CD4-positive, alpha-beta memory T cell (primary cell): ENCODE measurements around the gene PTPN4. TPM values are rescaled to one million over a fixed set of nuclear protein-coding genes. Genes with fewer than 3 reads are reported as not detected.
"Not testable (repeated sequence)": the region's sequence is repeated elsewhere in the genome, so short reads cannot be mapped to it uniquely, and the experiment has no call there.

ENCODE experiments used
- CTCF ChIA-PET: fragments of 350-600 bp; sonication (Branson Sonifier 250); formaldehyde crosslinking; loops from one replicate; lab custom pipeline; 2021; ENCODE audit warnings: inconsistent platforms; ENCODE audit not compliant: partially characterized antibody; lab: Charles Lee
- POLR2A ChIA-PET: fragments of 350-600 bp; sonication (Branson Sonifier 250); formaldehyde crosslinking; loops from one replicate; lab custom pipeline; 2021; ENCODE audit not compliant: partially characterized antibody; lab: Charles Lee
- DNase-seq, 5 donors: peaks; one replicate each; pipeline versions ENCODE4 v3.0.0 to v3.0.0-alpha.2; 2020 to 2022; ENCODE audit warnings: mixed read lengths in 1 of 5
- H3K27ac ChIP-seq: one replicate; pipeline ENCODE4 v1.7.0; 2013; ENCODE audit warnings: low read depth, low read length
- H3K27me3 ChIP-seq: 2 replicates; pipeline ENCODE4 v1.7.0; 2013; ENCODE audit warnings: mild to moderate bottlenecking, low read length, moderate library complexity; ENCODE audit not compliant: insufficient read depth
- H3K36me3 ChIP-seq: 2 replicates; pipeline ENCODE4 v1.7.0; 2013; ENCODE audit warnings: mild to moderate bottlenecking, low read length, moderate library complexity; ENCODE audit not compliant: insufficient read depth
- H3K4me1 ChIP-seq: 2 replicates; pipeline ENCODE4 v1.7.0; 2013; ENCODE audit warnings: mild to moderate bottlenecking, low read length, moderate library complexity; ENCODE audit not compliant: insufficient read depth
- H3K4me3 ChIP-seq, 2 donors: one replicate each; pipeline ENCODE4 v1.7.0; 2013; ENCODE audit warnings: low read length in 2 of 2, mild to moderate bottlenecking in 1 of 2
- H3K9me3 ChIP-seq, 2 donors: one replicate each; pipeline ENCODE4 v1.7.0; 2013; ENCODE audit warnings: low read length in 2 of 2, control low read depth in 1 of 2; ENCODE audit not compliant: control insufficient read depth in 1 of 2
- H3K27ac Mint-ChIP-seq, 7 donors: one replicate each; pipeline ENCODE4 v1.8.0; 2020 to 2021; ENCODE audit warnings: mixed read lengths in 7 of 7, mild to moderate bottlenecking in 6 of 7, inconsistent platforms in 3 of 7, moderate library complexity in 3 of 7
- H3K27me3 Mint-ChIP-seq, 2 donors: one replicate each; pipeline ENCODE4 v1.8.0; 2020 to 2021; ENCODE audit warnings: mixed read lengths in 2 of 2
- H3K36me3 Mint-ChIP-seq, 2 donors: one replicate each; pipeline ENCODE4 v1.8.0; 2020 to 2021; ENCODE audit warnings: mixed read lengths in 2 of 2, inconsistent platforms in 1 of 2, mild to moderate bottlenecking in 1 of 2
- H3K4me1 Mint-ChIP-seq, 4 donors: one replicate each; pipeline ENCODE4 v1.8.0; 2020 to 2021; ENCODE audit warnings: mixed read lengths in 4 of 4, mild to moderate bottlenecking in 1 of 4
- H3K4me3 Mint-ChIP-seq, 8 donors: one replicate each; pipeline ENCODE4 v1.8.0; 2020 to 2021; ENCODE audit warnings: mixed read lengths in 8 of 8, mild to moderate bottlenecking in 7 of 8, moderate library complexity in 6 of 8, inconsistent platforms in 3 of 8
- H3K9me3 Mint-ChIP-seq, 8 donors: one replicate each; pipeline ENCODE4 v1.8.0; 2020 to 2021; ENCODE audit warnings: mixed read lengths in 8 of 8, mild to moderate bottlenecking in 5 of 8, inconsistent platforms in 3 of 8, moderate library complexity in 1 of 8
- intact Hi-C: fragments of 100-400 bp; cut with micrococcal nuclease; formaldehyde crosslinking; loops from one replicate; pipeline ENCODE4 v1.15.1; 2023
- polyA plus RNA-seq, 2 donors: library from polyadenylated mRNA; unstranded; fragments of 300-500 nt; fragmentation: Illumina TruSeq; gene quantifications; one replicate each; pipeline ENCODE4 v1.2.3, GENCODE V29; 2021
- total RNA-seq, 2 experiments: library from RNA; stranded (reverse); gene quantifications; one replicate each; pipeline ENCODE4 v1.2.3, GENCODE V29; 2021

Gene PTPN4
- total and polyA plus RNA-seq, 4 experiments from 2014 or later: 83.1 to 137 (median 92.9) TPM

- H3K36me3 ChIP-seq: peaks cover 5% of the 10 kb centered on the region
- H3K27me3 ChIP-seq: no peaks in the 10 kb centered on the region
- H3K4me3 ChIP-seq: no peak overlapping the region
- DNase-seq: no peak
- no peak overlapping the region for H3K4me3 Mint-ChIP-seq
- ChIA-PET POLR2A (no interaction called here), CTCF (interaction anchor here (1.2 to 1.5 kb wide), 2 partner anchors 10 to 193 kb away, joined by 3 to 4 read pairs; no protein-coding TSS in a partner anchor)
- no peaks in the 10 kb centered on the region for H3K4me1 ChIP-seq
- H3K27me3 Mint-ChIP-seq: no peaks in the 10 kb centered on the region
- H3K4me1 Mint-ChIP-seq: peaks cover 0 to 5% (median 3%) of the 10 kb centered on the region in 4 donors
- H3K36me3 Mint-ChIP-seq: peaks cover 1 to 3% of the 10 kb centered on the region in 2 donors
- H3K9me3 ChIP-seq: no peaks in the 10 kb centered on the region
- no peak overlapping the region for H3K27ac ChIP-seq
- intact Hi-C loops: no loop called here
- peaks cover 0 to 2% (median 0%) of the 10 kb centered on the region in 8 donors for H3K9me3 Mint-ChIP-seq
- no peak overlapping the region for H3K27ac Mint-ChIP-seq
These were observed 222.8 kb downstream of the PTPN4 start for GRCh38 chr2:119982506-119982905.

DNA sequence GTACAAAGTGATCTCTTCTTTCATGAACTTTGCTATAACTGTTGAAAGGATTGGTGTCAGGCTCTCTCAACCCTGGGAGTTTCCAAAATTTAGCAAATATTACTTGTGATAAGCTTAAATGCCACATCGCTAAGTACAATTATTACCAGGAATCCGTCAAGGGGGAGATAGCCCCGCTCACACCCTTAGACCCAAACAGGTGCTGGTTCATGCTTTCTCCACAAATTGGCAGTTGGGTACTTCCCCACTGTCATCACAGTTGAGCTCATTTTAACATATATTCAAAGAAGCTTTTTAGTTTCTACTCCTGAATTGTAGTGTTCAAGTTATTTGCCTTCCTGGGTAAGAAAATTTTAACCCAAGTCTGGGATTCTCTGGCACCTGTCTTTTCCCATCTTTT is 223.4 kb downstream of the PTPN4 start:
- H3K4me1 ChIP-seq: no peaks in the 10 kb centered on the region
- no peaks in the 10 kb centered on the region for H3K36me3 ChIP-seq
- H3K27me3 ChIP-seq: no peaks in the 10 kb centered on the region
- DNase-seq: no peak
- Mint-ChIP-seq H3K9me3 (peaks cover 0 to 2% (median 0%) of the 10 kb centered on the region in 8 donors), H3K4me1 (peaks cover 0 to 5% (median 3%) of the 10 kb centered on the region in 4 donors), H3K27me3 (no peaks in the 10 kb centered on the region), H3K4me3 (peak overlapping the region in 1 of 8 donors; percentile 18), H3K27ac (no peak overlapping the region), H3K36me3 (peaks cover 0 to 3% of the 10 kb centered on the region in 2 donors)
- no peak overlapping the region for H3K27ac ChIP-seq
- CTCF ChIA-PET: interaction anchor here (1.2 to 1.5 kb wide), 2 partner anchors 9 to 193 kb away, joined by 3 to 4 read pairs; no protein-coding TSS in a partner anchor
- intact Hi-C loops: no loop called here
- no peaks in the 10 kb centered on the region for H3K9me3 ChIP-seq
- POLR2A ChIA-PET: interaction anchor here (0.9 kb wide), 1 partner anchor 30 kb away, joined by 3 read pairs; the partner anchor contains the start of gene EPB41L5
- H3K4me3 ChIP-seq: no peak overlapping the region

DNA sequence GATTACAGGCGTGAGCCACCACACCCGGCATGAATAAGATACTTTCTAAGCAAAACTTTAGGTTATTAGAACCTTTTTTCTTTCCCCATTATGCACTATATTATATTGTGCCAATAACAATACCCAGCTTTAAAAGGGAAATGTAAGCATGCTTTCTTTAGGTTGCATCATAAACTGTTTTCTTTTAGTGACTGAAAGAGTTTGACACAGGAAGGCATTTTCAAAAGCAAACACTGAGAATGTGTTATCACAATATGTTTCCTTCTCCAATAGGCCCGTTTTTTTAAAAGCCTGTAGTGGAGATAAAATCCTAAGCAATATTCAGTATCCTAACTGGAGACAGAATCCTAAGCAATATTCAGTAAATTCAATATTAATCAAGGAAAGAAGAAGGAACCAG is 236.4 kb downstream of the PTPN4 start:
- H3K36me3 ChIP-seq: no peaks in the 10 kb centered on the region
- peaks cover 0 to under 1% of the 10 kb centered on the region in 2 donors for H3K27me3 Mint-ChIP-seq
- H3K4me1 Mint-ChIP-seq: no peaks in the 10 kb centered on the region
- no peak overlapping the region for H3K27ac ChIP-seq
- intact Hi-C loops: no loop called here
- H3K4me3 ChIP-seq: no peak overlapping the region
- no peak overlapping the region for H3K4me3 Mint-ChIP-seq
- no peaks in the 10 kb centered on the region for H3K4me1 ChIP-seq
- ChIA-PET POLR2A (no interaction called here), CTCF (interaction anchor here (0.7 kb wide), 1 partner anchor 9 kb away, joined by 3 read pairs; no protein-coding TSS in a partner anchor)
- no peaks in the 10 kb centered on the region for H3K9me3 Mint-ChIP-seq
- H3K9me3 ChIP-seq: no peaks in the 10 kb centered on the region
- no peaks in the 10 kb centered on the region for H3K27me3 ChIP-seq
- no peak overlapping the region for H3K27ac Mint-ChIP-seq
- DNase-seq: no peak
- H3K36me3 Mint-ChIP-seq: no peaks in the 10 kb centered on the region

GRCh38 chr2:119996896-119997891 is 237.5 kb downstream of the PTPN4 start:
- POLR2A ChIA-PET, DNase-seq, H3K36me3 ChIP-seq, CTCF ChIA-PET, H3K27ac ChIP-seq, H3K9me3 ChIP-seq, H3K4me3 Mint-ChIP-seq, H3K27me3 ChIP-seq, H3K27me3 Mint-ChIP-seq, H3K9me3 Mint-ChIP-seq, H3K4me1 Mint-ChIP-seq, H3K4me3 ChIP-seq, H3K36me3 Mint-ChIP-seq, intact Hi-C loops, H3K27ac Mint-ChIP-seq, H3K4me1 ChIP-seq: not testable (repeated sequence)

DNA sequence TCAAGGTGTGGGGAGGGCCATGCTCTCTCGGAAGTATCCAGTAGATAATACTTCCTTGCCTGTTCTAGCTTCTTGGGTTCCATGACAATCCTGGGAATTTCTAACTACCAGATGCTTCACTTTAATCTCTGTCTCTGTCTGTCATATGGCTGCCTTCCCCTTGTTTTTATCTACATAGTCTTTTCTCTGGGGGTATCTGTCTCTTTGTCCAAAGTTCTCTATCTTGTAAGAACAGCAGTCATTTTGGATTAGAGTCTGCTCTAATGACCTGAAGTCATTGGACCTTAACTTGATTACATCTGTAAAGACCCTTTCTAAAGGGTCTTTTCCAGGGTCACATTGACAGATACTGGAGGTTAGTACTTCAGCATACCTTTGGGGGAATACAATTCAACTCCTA is 241.7 kb downstream of the PTPN4 start:
- Histone ChIP-seq H3K36me3 (no peaks in the 10 kb centered on the region), H3K9me3 (no peaks in the 10 kb centered on the region), H3K27me3 (no peaks in the 10 kb centered on the region), H3K4me1 (no peaks in the 10 kb centered on the region), H3K4me3 (no peak overlapping the region), H3K27ac (no peak overlapping the region)
- no peak overlapping the region for H3K4me3 Mint-ChIP-seq
- CTCF ChIA-PET: no interaction called here
- DNase-seq: no peak
- no peaks in the 10 kb centered on the region for H3K27me3 Mint-ChIP-seq
- H3K27ac Mint-ChIP-seq: no peak overlapping the region
- H3K9me3 Mint-ChIP-seq: no peaks in the 10 kb centered on the region
- H3K4me1 Mint-ChIP-seq: peaks cover 0 to 4% (median 0%) of the 10 kb centered on the region in 4 donors
- intact Hi-C loops: no loop called here
- H3K36me3 Mint-ChIP-seq: no peaks in the 10 kb centered on the region
- POLR2A ChIA-PET: no interaction called here

DNA sequence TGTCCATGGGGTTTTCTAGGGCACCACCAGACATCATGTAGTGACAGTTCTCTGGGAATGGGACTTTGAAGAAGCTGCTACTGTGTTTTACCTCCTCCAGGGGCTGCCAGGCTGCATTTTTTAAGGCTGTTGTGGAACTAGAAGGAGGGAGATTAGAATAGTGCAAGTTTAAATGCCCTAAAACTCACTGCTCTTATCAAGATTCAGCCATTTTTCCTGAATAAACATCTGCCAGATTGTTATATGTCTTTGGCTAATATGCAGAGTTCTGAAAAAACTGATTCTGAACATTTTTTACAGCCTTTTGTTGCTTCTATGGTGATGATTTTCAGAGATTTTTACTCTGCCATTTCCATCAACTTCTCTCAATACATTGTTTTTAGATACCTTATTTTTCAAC is 244.5 kb downstream of the PTPN4 start:
- no peaks in the 10 kb centered on the region for H3K4me1 ChIP-seq
- no peak overlapping the region for H3K27ac ChIP-seq
- no peaks in the 10 kb centered on the region for H3K36me3 Mint-ChIP-seq
- no peak for DNase-seq
- ChIA-PET CTCF (interaction anchor here (1.2 kb wide), 2 partner anchors 51 to 251 kb away, joined by 3 read pairs; no protein-coding TSS in a partner anchor), POLR2A (interaction anchor here (1.2 kb wide), 1 partner anchor 81 kb away, joined by 3 read pairs; no protein-coding TSS in a partner anchor)
- H3K27me3 Mint-ChIP-seq: no peaks in the 10 kb centered on the region
- no peaks in the 10 kb centered on the region for H3K36me3 ChIP-seq
- no peaks in the 10 kb centered on the region for H3K9me3 Mint-ChIP-seq
- no peaks in the 10 kb centered on the region for H3K9me3 ChIP-seq
- H3K27me3 ChIP-seq: no peaks in the 10 kb centered on the region
- H3K27ac Mint-ChIP-seq: no peak overlapping the region
- H3K4me3 ChIP-seq: no peak overlapping the region
- H3K4me1 Mint-ChIP-seq: peaks cover 0 to 4% (median 0%) of the 10 kb centered on the region in 4 donors
- H3K4me3 Mint-ChIP-seq: no peak overlapping the region
- intact Hi-C loops: no loop called here

- Mint-ChIP-seq H3K27ac (no peak overlapping the region), H3K36me3 (no peaks in the 10 kb centered on the region), H3K27me3 (no peaks in the 10 kb centered on the region), H3K4me3 (no peak overlapping the region), H3K9me3 (no peaks in the 10 kb centered on the region), H3K4me1 (peaks cover 0 to 4% (median 0%) of the 10 kb centered on the region in 4 donors)
- no peaks in the 10 kb centered on the region for H3K36me3 ChIP-seq
- no peaks in the 10 kb centered on the region for H3K9me3 ChIP-seq
- ChIA-PET CTCF (interaction anchor here (1.0 kb wide), 1 partner anchor 307 kb away, joined by 3 read pairs; no protein-coding TSS in a partner anchor), POLR2A (no interaction called here)
- H3K27me3 ChIP-seq: no peaks in the 10 kb centered on the region
- no peak overlapping the region for H3K27ac ChIP-seq
- H3K4me1 ChIP-seq: no peaks in the 10 kb centered on the region
- no peak overlapping the region for H3K4me3 ChIP-seq
- DNase-seq: no peak
- intact Hi-C loops: no loop called here
These were observed 246.3 kb downstream of the PTPN4 start for GRCh38 chr2:120005834-120006521.
